Type B pancreatic cell (in vitro differentiated cells): ENCODE results near the gene DNAJB1. TPM values are rescaled to one million over a fixed set of nuclear protein-coding genes. Genes with fewer than 3 reads are reported as not detected.

Source experiments
- DNase-seq: peaks from one replicate; pipeline ENCODE4 v3.0.0; 2021; ENCODE audit warnings: mixed read lengths; ENCODE audit not compliant: unreplicated experiment; ENCODE audit errors: extremely low spot score
- H3K27ac Mint-ChIP-seq: 2 replicates; pipeline ENCODE4 v1.8.0; 2021; ENCODE audit warnings: mild to moderate bottlenecking, mixed read lengths
- H3K27me3 Mint-ChIP-seq: 2 replicates; pipeline ENCODE4 v1.8.0; 2021; ENCODE audit warnings: mixed read lengths
- H3K36me3 Mint-ChIP-seq: 2 replicates; pipeline ENCODE4 v1.8.0; 2021; ENCODE audit warnings: mixed read lengths
- H3K4me1 Mint-ChIP-seq: one replicate; pipeline ENCODE4 v1.8.0; 2021; ENCODE audit warnings: mixed read lengths; ENCODE audit not compliant: unreplicated experiment
- H3K4me3 Mint-ChIP-seq: 2 replicates; pipeline ENCODE4 v1.8.0; 2021; ENCODE audit warnings: mild to moderate bottlenecking, mixed read lengths
- H3K9me3 Mint-ChIP-seq: 2 replicates; pipeline ENCODE4 v1.8.0; 2021; ENCODE audit warnings: mixed read lengths
- total RNA-seq: library from RNA; stranded (reverse); gene quantifications from 2 replicates; pipeline ENCODE4 v1.2.1, GENCODE V29; 2021; ENCODE audit warnings: low replicate concordance
- TF ChIP-seq, protein P1 (sequence below): fragments of 200-600 bp; sonication (generic); conservative IDR thresholded peaks from 2 replicates; pipeline ENCODE4 v1.5.0; 2021; ENCODE audit warnings: antibody characterized with exemption, mild to moderate bottlenecking

Gene DNAJB1
- total RNA-seq, 1 donor from 2014 or later = 142 TPM

DNA sequence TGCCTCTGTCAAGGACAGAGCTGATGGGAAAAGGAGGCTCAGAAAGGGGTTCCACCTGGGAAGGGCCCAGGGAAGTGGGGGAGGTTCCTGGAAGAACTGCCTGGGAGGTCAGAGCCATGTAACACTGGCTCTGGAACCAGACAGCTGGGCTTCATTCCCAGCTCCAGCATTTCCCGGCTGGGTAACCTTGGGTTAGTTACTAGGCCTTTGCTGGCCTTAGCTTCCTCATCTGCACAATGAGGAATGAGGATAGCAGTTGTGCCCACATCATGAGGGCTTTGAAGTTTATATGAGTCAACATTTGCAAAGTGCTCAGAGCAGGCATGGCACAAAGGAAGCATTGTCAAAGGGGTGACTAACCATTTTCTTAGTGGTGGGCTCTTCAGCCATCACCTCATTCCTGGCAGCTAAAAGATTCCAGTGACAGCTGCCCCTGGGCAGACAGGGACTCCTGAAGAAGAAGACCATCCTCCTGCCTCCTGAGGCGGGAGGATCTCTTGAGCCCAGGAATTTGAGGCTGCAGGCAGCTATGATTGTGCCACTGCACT lies 1.7 kb upstream of the DNAJB1 start:
- Mint-ChIP-seq H3K9me3 (no peaks in the 10 kb centered on the region), H3K27me3 (no peaks in the 10 kb centered on the region), H3K4me1 (peaks cover 28% of the 10 kb centered on the region), H3K27ac (peak overlapping the region; percentile 81), H3K4me3 (peak overlapping the region; percentile 70), H3K36me3 (peaks cover 19% of the 10 kb centered on the region)
- no peak for DNase-seq
- TF ChIP-seq, protein P1, sequence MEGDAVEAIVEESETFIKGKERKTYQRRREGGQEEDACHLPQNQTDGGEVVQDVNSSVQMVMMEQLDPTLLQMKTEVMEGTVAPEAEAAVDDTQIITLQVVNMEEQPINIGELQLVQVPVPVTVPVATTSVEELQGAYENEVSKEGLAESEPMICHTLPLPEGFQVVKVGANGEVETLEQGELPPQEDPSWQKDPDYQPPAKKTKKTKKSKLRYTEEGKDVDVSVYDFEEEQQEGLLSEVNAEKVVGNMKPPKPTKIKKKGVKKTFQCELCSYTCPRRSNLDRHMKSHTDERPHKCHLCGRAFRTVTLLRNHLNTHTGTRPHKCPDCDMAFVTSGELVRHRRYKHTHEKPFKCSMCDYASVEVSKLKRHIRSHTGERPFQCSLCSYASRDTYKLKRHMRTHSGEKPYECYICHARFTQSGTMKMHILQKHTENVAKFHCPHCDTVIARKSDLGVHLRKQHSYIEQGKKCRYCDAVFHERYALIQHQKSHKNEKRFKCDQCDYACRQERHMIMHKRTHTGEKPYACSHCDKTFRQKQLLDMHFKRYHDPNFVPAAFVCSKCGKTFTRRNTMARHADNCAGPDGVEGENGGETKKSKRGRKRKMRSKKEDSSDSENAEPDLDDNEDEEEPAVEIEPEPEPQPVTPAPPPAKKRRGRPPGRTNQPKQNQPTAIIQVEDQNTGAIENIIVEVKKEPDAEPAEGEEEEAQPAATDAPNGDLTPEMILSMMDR = no peak

DNA sequence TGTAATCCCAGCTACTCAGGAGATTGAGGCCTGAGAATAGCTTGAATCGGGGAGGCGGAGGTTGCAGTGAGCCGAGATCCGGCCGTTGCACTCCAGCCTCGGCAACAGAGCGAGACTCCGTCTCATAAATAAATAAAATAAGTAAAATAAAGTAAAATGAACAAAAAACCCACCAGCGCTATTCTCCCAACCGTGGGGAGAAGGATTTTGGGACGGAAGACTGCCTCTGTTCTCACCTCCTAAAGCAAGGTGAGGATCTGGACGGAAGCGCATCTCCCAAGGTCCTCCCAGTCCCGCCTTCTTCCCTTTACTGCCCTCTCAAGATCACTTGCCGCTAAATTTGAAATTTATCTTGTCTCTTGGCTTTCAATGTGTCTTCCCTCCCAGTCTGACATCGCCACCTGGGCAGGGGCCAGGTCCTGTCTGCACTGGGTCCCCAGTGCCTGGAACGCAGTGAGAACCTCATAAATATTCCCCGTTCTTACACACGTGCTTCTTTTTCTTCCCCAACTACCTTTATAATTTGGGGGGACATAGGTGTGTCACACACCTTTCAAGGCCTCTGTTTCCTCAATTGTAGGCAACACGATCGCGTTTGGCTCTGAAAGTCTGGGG lies 1.2 kb upstream of the DNAJB1 start:
- Mint-ChIP-seq H3K4me3 (peak overlapping the region; percentile 70), H3K9me3 (no peaks in the 10 kb centered on the region), H3K27ac (peak overlapping the region; percentile 96), H3K36me3 (peaks cover 24% of the 10 kb centered on the region), H3K4me1 (peaks cover 34% of the 10 kb centered on the region), H3K27me3 (no peaks in the 10 kb centered on the region)
- no peak for DNase-seq
- TF ChIP-seq, protein P1 = no peak

- TF ChIP-seq, protein P1 = no peak
- Mint-ChIP-seq H3K4me3 (peak overlapping the region; percentile 94), H3K27me3 (no peaks in the 10 kb centered on the region), H3K4me1 (peaks cover 32% of the 10 kb centered on the region), H3K27ac (peak overlapping the region; percentile 80), H3K36me3 (peaks cover 24% of the 10 kb centered on the region), H3K9me3 (no peaks in the 10 kb centered on the region)
- no peak for DNase-seq
These were observed 754 bp downstream of the DNAJB1 start for GRCh38 chr19:14517446-14517839.

- no peaks in the 10 kb centered on the region for H3K27me3 Mint-ChIP-seq
- peak overlapping the region; percentile 80 for H3K27ac Mint-ChIP-seq
- peak overlapping the region; percentile 94 for H3K4me3 Mint-ChIP-seq
- DNase-seq = no peak
- no peaks in the 10 kb centered on the region for H3K9me3 Mint-ChIP-seq
- H3K36me3 Mint-ChIP-seq = peaks cover 24% of the 10 kb centered on the region
- TF ChIP-seq, protein P1 = no peak
- peaks cover 32% of the 10 kb centered on the region for H3K4me1 Mint-ChIP-seq
These were observed 1.3 kb downstream of the DNAJB1 start for GRCh38 chr19:14516746-14517438.

DNA sequence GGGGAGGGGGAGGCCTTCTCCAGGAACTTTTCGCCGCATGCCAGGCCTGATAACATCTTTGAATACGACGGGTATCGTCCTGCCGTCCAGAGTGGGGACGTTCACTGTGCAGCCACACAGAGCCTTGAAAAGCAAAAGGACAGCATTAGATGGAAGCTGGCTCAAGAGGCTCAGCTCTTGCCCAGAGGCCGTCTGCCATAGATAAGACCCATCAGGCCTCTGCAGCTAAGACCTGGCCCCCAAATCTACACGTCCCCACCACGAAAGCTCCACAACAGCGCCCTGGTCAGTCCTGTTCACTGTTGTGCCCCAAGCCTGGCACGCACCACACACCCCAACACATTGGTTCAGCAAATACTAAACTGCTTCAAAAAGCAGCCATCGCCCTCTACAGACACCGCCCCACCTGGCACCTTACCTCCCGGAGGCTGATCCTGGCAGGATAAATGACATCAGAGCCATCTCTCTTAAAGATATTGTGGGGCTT lies 2.1 kb downstream of the DNAJB1 start:
- no peak for DNase-seq
- Mint-ChIP-seq H3K4me3 (peak overlapping the region; percentile 94), H3K27me3 (no peaks in the 10 kb centered on the region), H3K36me3 (peaks cover 24% of the 10 kb centered on the region), H3K27ac (peak overlapping the region; percentile 80), H3K9me3 (no peaks in the 10 kb centered on the region), H3K4me1 (peaks cover 36% of the 10 kb centered on the region)
- TF ChIP-seq, protein P1 = no peak
